ENCODE data around the gene TWIST2.

TWIST2 gene

GRCh38 chr2:238873381-238873801 lies 25.5 kb downstream of the TWIST2 start:
- no peak for DNase-seq (ENCODE audit: low read depth)

GRCh38 chr2:238873841-238874240 lies 26.0 kb downstream of the TWIST2 start:
- no peak for DNase-seq (ENCODE audit: low read depth)

- DNase-seq (ENCODE audit: low read depth): no peak
These were observed 26.6 kb downstream of the TWIST2 start for GRCh38 chr2:238874330-238875050.

GRCh38 chr2:238875101-238875470 lies 27.2 kb downstream of the TWIST2 start:
- DNase-seq (ENCODE audit: low read depth): no peak

GRCh38 chr2:238875471-238876231 lies 27.8 kb downstream of the TWIST2 start:
- no peak for DNase-seq (ENCODE audit: low read depth)

GRCh38 chr2:238876232-238876630 lies 28.3 kb downstream of the TWIST2 start:
- no peak for DNase-seq (ENCODE audit: low read depth)

DNA sequence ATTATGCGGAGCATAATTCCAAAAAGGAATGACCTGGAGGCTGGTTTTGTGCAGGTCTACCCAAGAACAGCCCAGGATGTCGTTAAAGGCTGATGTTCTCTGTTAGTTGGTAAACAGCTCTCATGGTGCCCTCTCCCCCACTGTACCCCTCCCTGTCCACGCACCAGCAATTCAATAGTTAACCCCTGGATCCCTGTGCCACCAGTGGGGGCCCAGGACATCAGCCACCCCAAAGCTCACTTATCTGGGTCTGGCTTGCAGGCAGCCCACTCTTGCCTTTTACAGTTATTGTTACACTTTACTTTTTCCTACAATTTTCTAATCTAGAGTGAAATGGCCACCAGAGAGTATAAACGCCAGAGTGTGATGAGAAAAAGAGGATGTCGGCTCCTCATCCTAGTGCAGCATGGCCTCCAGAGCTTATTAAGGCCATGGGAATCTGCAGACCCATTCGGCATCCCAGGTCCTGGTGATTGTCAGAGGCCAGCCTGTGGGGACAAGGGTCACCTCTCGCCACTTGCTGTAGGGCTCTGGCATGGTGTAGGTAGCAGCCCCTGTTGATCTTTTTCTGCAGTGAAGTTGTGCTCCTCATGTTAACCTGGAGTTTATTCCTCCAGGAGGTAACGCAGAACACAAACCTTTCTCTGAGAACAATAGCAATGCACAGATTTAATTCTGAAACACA lies 30.3 kb downstream of the TWIST2 start:
- DNase-seq (ENCODE audit: low read depth): no peak

GRCh38 chr2:238879043-238879442 lies 31.2 kb downstream of the TWIST2 start:
- no peak for DNase-seq (ENCODE audit: low read depth)

GRCh38 chr2:238879621-238880377 lies 31.9 kb downstream of the TWIST2 start:
- DNase-seq (ENCODE audit: low read depth): no peak

- no peak for DNase-seq (ENCODE audit: low read depth)
These were observed 33.6 kb downstream of the TWIST2 start for GRCh38 chr2:238881353-238882081.

DNA sequence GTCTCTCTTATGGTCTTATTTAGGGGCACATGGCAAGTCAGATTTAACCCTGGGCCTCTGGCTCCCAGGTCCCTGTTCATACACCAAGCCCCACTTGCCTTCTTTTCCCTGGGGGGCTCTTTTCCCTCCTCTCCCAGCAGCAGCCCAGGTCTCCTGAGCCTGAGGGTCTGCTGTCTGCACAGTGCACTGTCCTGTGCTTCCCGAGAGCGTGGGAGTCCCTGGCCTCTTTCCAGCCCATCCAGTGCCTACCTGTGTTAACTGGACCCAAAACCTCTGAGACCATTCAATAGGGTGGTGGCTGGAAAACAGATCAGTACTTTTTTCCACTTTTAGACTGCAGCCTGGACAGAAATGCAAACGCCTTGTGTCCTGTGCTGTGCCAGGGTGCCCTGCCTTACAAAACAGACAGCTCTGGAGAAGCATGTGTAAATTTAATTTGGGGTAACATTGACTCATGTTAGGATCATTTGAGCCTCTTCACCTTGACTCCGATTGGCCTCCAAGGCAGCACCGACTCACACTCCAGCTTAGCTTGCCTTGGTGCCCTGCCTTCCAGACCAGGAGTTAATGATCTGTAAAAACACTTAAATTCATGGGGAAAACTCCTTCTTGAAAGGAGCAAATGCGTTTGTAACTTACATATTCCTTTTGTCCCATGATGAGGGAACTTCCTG lies 34.3 kb downstream of the TWIST2 start:
- DNase-seq (ENCODE audit: low read depth): no peak

GRCh38 chr2:238883421-238883901 lies 35.6 kb downstream of the TWIST2 start:
- no peak for DNase-seq (ENCODE audit: low read depth)

DNA sequence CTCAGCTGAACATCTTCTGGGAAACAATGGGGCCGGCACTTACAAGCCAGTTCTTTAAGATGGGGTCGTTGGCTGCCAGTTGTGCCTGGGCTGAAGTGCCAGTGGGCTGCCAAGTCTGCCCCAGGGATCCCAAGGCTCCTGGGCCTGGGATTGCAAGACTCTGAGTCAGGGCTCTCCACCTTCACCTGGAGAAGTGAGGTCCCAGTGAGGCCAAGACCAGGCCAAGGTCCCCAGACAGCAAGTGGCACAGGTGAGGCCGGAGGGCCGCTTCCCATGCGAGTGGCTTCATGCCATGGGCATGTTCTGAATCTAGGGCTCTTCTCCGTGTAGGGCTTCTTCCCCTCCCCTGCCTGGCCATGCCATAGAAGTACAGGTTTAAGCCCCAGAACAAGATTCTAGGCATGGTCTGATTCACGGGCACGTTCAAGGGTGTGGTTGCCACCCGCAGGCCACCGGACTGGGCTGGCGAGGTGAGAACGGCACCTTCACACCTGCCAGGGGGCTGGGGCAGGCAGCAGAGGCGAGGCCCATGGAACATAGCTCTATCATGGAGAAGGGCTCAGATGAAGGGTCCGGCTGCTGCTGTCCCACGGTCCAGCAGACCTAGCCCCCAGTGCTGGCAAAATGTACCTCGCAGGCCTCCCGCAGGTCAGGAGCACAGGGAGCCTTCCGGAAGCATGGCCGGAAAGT lies 36.4 kb downstream of the TWIST2 start:
- DNase-seq (ENCODE audit: low read depth): no peak

DNA sequence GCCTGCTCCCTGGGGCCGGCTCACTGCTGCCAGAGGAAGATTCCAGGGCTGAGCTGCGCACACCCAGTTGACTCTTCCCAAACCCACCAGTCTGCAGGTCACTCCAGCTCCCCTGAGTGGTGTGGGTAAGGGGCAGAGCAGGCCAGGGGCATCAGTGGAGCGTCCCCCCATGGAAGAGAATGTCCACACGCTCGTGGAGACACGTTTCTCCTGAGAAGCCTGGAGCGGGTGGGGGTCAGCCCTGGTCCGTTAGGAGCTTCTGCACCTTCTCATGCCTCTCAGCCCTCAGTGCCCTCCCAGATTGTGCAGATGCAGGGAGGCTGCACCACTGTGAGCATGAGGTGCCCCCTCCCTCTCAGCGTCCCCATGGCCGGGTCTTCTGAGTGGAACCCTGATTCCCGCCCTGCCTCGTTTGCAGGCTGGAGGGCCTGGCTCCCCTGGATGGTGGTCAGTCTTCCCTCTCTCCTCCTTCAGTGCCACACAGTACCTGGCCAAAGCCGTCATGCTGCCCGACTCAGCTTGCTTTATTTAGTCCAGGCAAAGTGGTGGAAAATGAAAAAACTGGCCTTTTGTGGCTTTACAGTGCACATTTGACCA lies 37.0 kb downstream of the TWIST2 start:
- no peak for DNase-seq (ENCODE audit: low read depth)

- DNase-seq (ENCODE audit: low read depth): no peak
These were observed 38.7 kb downstream of the TWIST2 start for GRCh38 chr2:238886453-238887094.

DNA sequence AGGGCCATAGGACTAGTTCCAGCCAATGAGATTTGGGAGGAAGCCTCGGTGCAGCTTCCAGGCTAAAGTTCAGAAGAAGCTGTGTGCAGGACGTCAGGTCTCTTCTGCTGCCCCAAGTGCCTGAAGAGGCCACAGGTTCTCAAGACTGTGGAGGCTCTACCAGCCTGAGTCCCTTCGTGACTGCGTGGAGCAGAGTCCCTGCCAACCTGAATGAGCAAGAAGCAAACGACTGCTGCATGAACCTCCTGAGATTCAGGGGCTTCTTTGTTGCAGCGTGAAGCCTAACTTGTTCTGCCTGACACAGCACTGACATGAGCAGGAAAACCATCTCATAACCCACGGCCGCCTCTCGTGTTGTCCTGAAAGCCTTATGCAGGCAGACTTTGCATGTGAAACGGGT lies 39.7 kb downstream of the TWIST2 start:
- DNase-seq (ENCODE audit: low read depth): no peak

DNA sequence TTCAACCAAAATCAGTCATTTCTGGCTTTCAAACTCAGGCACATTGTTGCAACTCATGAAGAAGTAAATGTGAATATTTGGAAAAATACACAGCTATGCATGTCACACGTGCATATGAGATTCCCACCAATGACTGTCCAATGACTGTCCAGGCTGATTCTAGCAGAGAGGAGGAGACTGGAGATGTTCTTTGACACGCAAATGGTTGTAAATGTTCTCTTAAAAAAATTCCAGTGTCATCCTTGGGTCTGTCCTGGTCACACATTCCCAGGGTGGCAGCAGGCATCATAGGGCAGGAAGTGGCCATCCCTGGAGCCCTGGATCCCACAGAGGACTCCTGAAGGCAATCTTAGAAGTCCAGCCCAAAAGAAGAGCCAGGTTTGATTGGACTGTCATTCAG lies 40.9 kb downstream of the TWIST2 start:
- DNase-seq (ENCODE audit: low read depth): no peak

- no peak for DNase-seq (ENCODE audit: low read depth)
These were observed 42.2 kb downstream of the TWIST2 start for GRCh38 chr2:238890131-238890530.
